ENCODE data around the gene ZCCHC8.

GRCh38 chr12:122435186-122435585, 65.5 kb downstream of the ZCCHC8 start:
- no peak for TF ChIP-seq CTCF (IDR thresholded peaks at IDR 0.05)
- no peak for TF ChIP-seq POLR2A (IDR thresholded peaks at IDR 0.05)

All from testis (tissue), 2 donors.